Natural killer cell treated with Interleukin-12 subunit alpha and Interleukin-12 subunit beta and Interleukin-15 and Interleukin-18, amount 100 ng/mL, for 72 hours (primary cell): Measurements from ENCODE around the gene SCT. TPM values are rescaled to one million over a fixed set of nuclear protein-coding genes. Genes with fewer than 3 reads are reported as not detected.

Source experiments
- ATAC-seq, 2 donors: fragments of 150-1000 bp; cut with Tn5 transposase in 1 of 2; sonication (Bioruptor Pico), chemical (Tn5 transposase) in 1 of 2; 2 replicates each; pipeline ENCODE4 v1.10.0; 2021
- DNase-seq: peaks from one replicate; pipeline ENCODE4 v3.0.0; 2022; ENCODE audit warnings: low spot score
- H3K27ac Mint-ChIP-seq, 2 donors: 1 replicate in 1 of 2; 2 replicates in 1 of 2; pipeline ENCODE4 v1.8.0; 2022; ENCODE audit warnings: mixed read lengths in 2 of 2, mild to moderate bottlenecking in 1 of 2, moderate library complexity in 1 of 2
- H3K27me3 Mint-ChIP-seq, 2 donors: 1 replicate in 1 of 2; 2 replicates in 1 of 2; pipeline ENCODE4 v1.8.0; 2022; ENCODE audit warnings: mixed read lengths in 2 of 2
- H3K36me3 Mint-ChIP-seq: one replicate; pipeline ENCODE4 v1.8.0; 2022; ENCODE audit warnings: mixed read lengths
- H3K4me1 Mint-ChIP-seq, 2 donors: 1 replicate in 1 of 2; 2 replicates in 1 of 2; pipeline ENCODE4 v1.8.0; 2022; ENCODE audit warnings: low read depth in 2 of 2, mixed read lengths in 2 of 2, mild to moderate bottlenecking in 1 of 2
- H3K4me3 Mint-ChIP-seq: one replicate; pipeline ENCODE4 v1.8.0; 2022; ENCODE audit warnings: mixed read lengths
- H3K9me3 Mint-ChIP-seq: 2 replicates; pipeline ENCODE4 v1.8.0; 2022; ENCODE audit warnings: mixed read lengths
- total RNA-seq, 2 donors: library from RNA; stranded (reverse); gene quantifications; one replicate each; pipeline ENCODE4 v1.2.3, GENCODE V29; 2022

The SCT gene
- total RNA-seq, 2 donors from 2014 or later = not detected

- no peak for DNase-seq
- H3K9me3 Mint-ChIP-seq = no peaks in the 10 kb centered on the region
These were observed 11.8 kb upstream of the SCT start for GRCh38 chr11:638631-639331.

GRCh38 chr11:637593-638521 is 10.9 kb upstream of the SCT start:
- H3K4me3 Mint-ChIP-seq = no peak overlapping the region
- ATAC-seq = no peak
- no peaks in the 10 kb centered on the region for H3K36me3 Mint-ChIP-seq
- peaks cover 20 to 22% of the 10 kb centered on the region in 2 donors for H3K27me3 Mint-ChIP-seq
- H3K4me1 Mint-ChIP-seq = peaks cover 0 to 7% of the 10 kb centered on the region in 2 donors
- no peak overlapping the region for H3K27ac Mint-ChIP-seq
- H3K9me3 Mint-ChIP-seq = no peaks in the 10 kb centered on the region
- no peak for DNase-seq

More at GRCh38 chr11:638631-639331, 11.8 kb upstream of the SCT start:
- Mint-ChIP-seq H3K4me1 (peaks cover 0 to 7% of the 10 kb centered on the region in 2 donors), H3K27me3 (peaks cover 20 to 22% of the 10 kb centered on the region in 2 donors), H3K4me3 (no peak overlapping the region), H3K36me3 (no peaks in the 10 kb centered on the region), H3K27ac (no peak overlapping the region)
- ATAC-seq = no peak

GRCh38 chr11:637333-637592 is 10.3 kb upstream of the SCT start:
- ATAC-seq (peak in 1 of 2 donors; percentile 2), DNase-seq (no peak)
- Mint-ChIP-seq H3K36me3 (no peaks in the 10 kb centered on the region), H3K4me1 (peaks cover 0 to 7% of the 10 kb centered on the region in 2 donors), H3K27me3 (peaks cover 20 to 22% of the 10 kb centered on the region in 2 donors), H3K4me3 (no peak overlapping the region), H3K9me3 (no peaks in the 10 kb centered on the region), H3K27ac (no peak overlapping the region)

GRCh38 chr11:636511-637332 is 9.7 kb upstream of the SCT start, which contains the start of gene DRD4:
Gene DRD4, plus strand, starts transcription at chr11:637269. Its CDS starts 36 bp downstream, at chr11:637305.
- Mint-ChIP-seq H3K4me3 (no peak within 1 kb of the TSS), H3K27ac (no peak within 1 kb of the TSS), H3K9me3 (no peaks in the 10 kb centered on the region), H3K4me1 (peaks cover 0 to 7% of the 10 kb centered on the region in 2 donors), H3K27me3 (peaks cover 20 to 22% of the 10 kb centered on the region in 2 donors), H3K36me3 (no peaks in the 10 kb centered on the region)
- no peak for DNase-seq
- peak; percentile 3 to 54 for ATAC-seq

GRCh38 chr11:635945-636510 is 9.0 kb upstream of the SCT start:
- peaks cover 20 to 22% of the 10 kb centered on the region in 2 donors for H3K27me3 Mint-ChIP-seq
- ATAC-seq (no peak), DNase-seq (no peak)
- H3K4me1 Mint-ChIP-seq = peaks cover 0 to 7% of the 10 kb centered on the region in 2 donors
- no peak overlapping the region for H3K27ac Mint-ChIP-seq
- no peaks in the 10 kb centered on the region for H3K36me3 Mint-ChIP-seq
- no peak overlapping the region for H3K4me3 Mint-ChIP-seq
- no peaks in the 10 kb centered on the region for H3K9me3 Mint-ChIP-seq

GRCh38 chr11:630871-631270 is 3.9 kb upstream of the SCT start:
- no peak overlapping the region for H3K4me3 Mint-ChIP-seq
- ATAC-seq = no peak
- H3K27me3 Mint-ChIP-seq = peaks cover 18 to 23% of the 10 kb centered on the region in 2 donors
- peaks cover 5% of the 10 kb centered on the region for H3K36me3 Mint-ChIP-seq
- DNase-seq = no peak
- no peak overlapping the region for H3K27ac Mint-ChIP-seq
- peaks cover 21% of the 10 kb centered on the region in 2 donors for H3K4me1 Mint-ChIP-seq
- no peaks in the 10 kb centered on the region for H3K9me3 Mint-ChIP-seq

- H3K27me3 Mint-ChIP-seq = peaks cover 15 to 19% of the 10 kb centered on the region in 2 donors
- peak overlapping the region; percentile 22 to 83 for H3K27ac Mint-ChIP-seq
- DNase-seq (no peak), ATAC-seq (peak in 1 of 2 donors; percentile 40)
- peaks cover 21% of the 10 kb centered on the region in 2 donors for H3K4me1 Mint-ChIP-seq
- H3K36me3 Mint-ChIP-seq = peaks cover 5% of the 10 kb centered on the region
- H3K4me3 Mint-ChIP-seq = peak overlapping the region; percentile 72
- H3K9me3 Mint-ChIP-seq = no peaks in the 10 kb centered on the region
These were observed 2.2 kb upstream of the SCT start for GRCh38 chr11:629237-629583.

- ATAC-seq (no peak), DNase-seq (no peak)
- H3K36me3 Mint-ChIP-seq = peaks cover 5% of the 10 kb centered on the region
- H3K9me3 Mint-ChIP-seq = no peaks in the 10 kb centered on the region
- H3K27me3 Mint-ChIP-seq = peaks cover 15 to 19% of the 10 kb centered on the region in 2 donors
- H3K27ac Mint-ChIP-seq = peak overlapping the region; percentile 22 to 83
- peaks cover 21% of the 10 kb centered on the region in 2 donors for H3K4me1 Mint-ChIP-seq
- H3K4me3 Mint-ChIP-seq = peak overlapping the region; percentile 72
These were observed 1.1 kb upstream of the SCT start for GRCh38 chr11:628056-628455.

GRCh38 chr11:627308-627576 is 261 bp upstream of the SCT start:
- peaks cover 21% of the 10 kb centered on the region in 2 donors for H3K4me1 Mint-ChIP-seq
- H3K4me3 Mint-ChIP-seq = no peak overlapping the region
- no peak for ATAC-seq
- peaks cover 15 to 19% of the 10 kb centered on the region in 2 donors for H3K27me3 Mint-ChIP-seq
- no peaks in the 10 kb centered on the region for H3K9me3 Mint-ChIP-seq
- no peak overlapping the region for H3K27ac Mint-ChIP-seq
- DNase-seq = no peak
- H3K36me3 Mint-ChIP-seq = peaks cover 5% of the 10 kb centered on the region

- no peak for DNase-seq
- H3K36me3 Mint-ChIP-seq = peaks cover 5% of the 10 kb centered on the region
- no peak overlapping the region for H3K27ac Mint-ChIP-seq
These were observed 1.2 kb downstream of the SCT start for GRCh38 chr11:625636-626268.

GRCh38 chr11:624705-625635 is 2.0 kb downstream of the SCT start, which contains the start of gene CDHR5:
Gene CDHR5, minus strand, starts transcription at chr11:624955. Its CDS starts 53 bp downstream, at chr11:624902.
- H3K27me3 Mint-ChIP-seq = peaks cover 15 to 19% of the 10 kb centered on the region in 2 donors
- peaks cover 5% of the 10 kb centered on the region for H3K36me3 Mint-ChIP-seq
- no peak within 1 kb of the TSS for H3K4me3 Mint-ChIP-seq
- ATAC-seq (no peak), DNase-seq (no peak)
- H3K4me1 Mint-ChIP-seq = peaks cover 21 to 23% of the 10 kb centered on the region in 2 donors
- no peaks in the 10 kb centered on the region for H3K9me3 Mint-ChIP-seq
- H3K27ac Mint-ChIP-seq = no peak within 1 kb of the TSS

More at GRCh38 chr11:625636-626268, 1.2 kb downstream of the SCT start:
- Mint-ChIP-seq H3K9me3 (no peaks in the 10 kb centered on the region), H3K4me3 (no peak overlapping the region), H3K27me3 (peaks cover 15 to 19% of the 10 kb centered on the region in 2 donors), H3K4me1 (peaks cover 21 to 23% of the 10 kb centered on the region in 2 donors)
- ATAC-seq = no peak

GRCh38 chr11:623999-624704 is 2.8 kb downstream of the SCT start:
- no peak for ATAC-seq
- Mint-ChIP-seq H3K9me3 (no peaks in the 10 kb centered on the region), H3K27me3 (peaks cover 14 to 15% of the 10 kb centered on the region in 2 donors), H3K36me3 (peaks cover 5% of the 10 kb centered on the region), H3K4me1 (peaks cover 16 to 19% of the 10 kb centered on the region in 2 donors), H3K4me3 (no peak overlapping the region), H3K27ac (no peak overlapping the region)
- no peak for DNase-seq
